ENCODE measurements around the gene ITGA11. TPM values are rescaled to one million over a fixed set of nuclear protein-coding genes. Genes with fewer than 3 reads are reported as not detected.

The ITGA11 gene
- total RNA-seq, 2 experiments from 2014 or later = 0.02 TPM; not detected in 1

DNA sequence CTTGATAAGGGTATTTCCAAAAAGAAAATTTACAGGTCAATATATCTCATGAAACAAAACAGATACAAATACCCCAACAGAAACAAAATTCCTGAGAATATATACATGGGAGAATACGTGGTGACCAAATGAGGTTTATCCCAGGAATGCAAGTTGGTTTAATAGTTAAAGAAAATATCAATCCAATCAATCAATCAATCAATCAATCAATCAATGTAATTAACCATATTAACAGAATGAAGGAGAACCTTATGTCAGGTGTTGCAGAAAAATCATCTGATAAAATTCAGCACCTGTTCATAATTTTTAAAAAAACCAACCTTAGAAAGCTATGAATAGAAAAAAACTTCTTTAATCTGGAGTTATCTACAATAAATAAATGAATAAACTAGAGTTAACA, 35.9 kb downstream of the ITGA11 start:
- Mint-ChIP-seq H3K27ac (no peak overlapping the region), H3K4me1 (peaks cover 7% of the 10 kb centered on the region), H3K4me3 (no peak overlapping the region), H3K9me3 (ENCODE audit: low read depth) (no peaks in the 10 kb centered on the region), H3K36me3 (peaks cover 3% of the 10 kb centered on the region), H3K27me3 (peaks cover 45% of the 10 kb centered on the region)
- ATAC-seq = no peak
- DNase-seq = no peak
- CTCF ChIA-PET = interaction anchor here (2.9 kb wide), 1 partner anchor 90 kb away, joined by 8 read pairs; no protein-coding TSS in a partner anchor

GRCh38 chr15:68391121-68391520, 40.8 kb downstream of the ITGA11 start:
- CTCF ChIA-PET = interaction anchor here (0.8 to 3.0 kb wide), 5 partner anchors 8 to 131 kb away, joined by 3 to 14 read pairs (median 3); no protein-coding TSS in a partner anchor
- ATAC-seq = no peak
- Mint-ChIP-seq H3K4me3 (no peak overlapping the region), H3K27me3 (peaks cover 40% of the 10 kb centered on the region), H3K27ac (no peak overlapping the region), H3K4me1 (peaks cover 23% of the 10 kb centered on the region), H3K9me3 (ENCODE audit: low read depth) (no peaks in the 10 kb centered on the region), H3K36me3 (peaks cover 3% of the 10 kb centered on the region)
- peak; percentile 25 for DNase-seq

DNA sequence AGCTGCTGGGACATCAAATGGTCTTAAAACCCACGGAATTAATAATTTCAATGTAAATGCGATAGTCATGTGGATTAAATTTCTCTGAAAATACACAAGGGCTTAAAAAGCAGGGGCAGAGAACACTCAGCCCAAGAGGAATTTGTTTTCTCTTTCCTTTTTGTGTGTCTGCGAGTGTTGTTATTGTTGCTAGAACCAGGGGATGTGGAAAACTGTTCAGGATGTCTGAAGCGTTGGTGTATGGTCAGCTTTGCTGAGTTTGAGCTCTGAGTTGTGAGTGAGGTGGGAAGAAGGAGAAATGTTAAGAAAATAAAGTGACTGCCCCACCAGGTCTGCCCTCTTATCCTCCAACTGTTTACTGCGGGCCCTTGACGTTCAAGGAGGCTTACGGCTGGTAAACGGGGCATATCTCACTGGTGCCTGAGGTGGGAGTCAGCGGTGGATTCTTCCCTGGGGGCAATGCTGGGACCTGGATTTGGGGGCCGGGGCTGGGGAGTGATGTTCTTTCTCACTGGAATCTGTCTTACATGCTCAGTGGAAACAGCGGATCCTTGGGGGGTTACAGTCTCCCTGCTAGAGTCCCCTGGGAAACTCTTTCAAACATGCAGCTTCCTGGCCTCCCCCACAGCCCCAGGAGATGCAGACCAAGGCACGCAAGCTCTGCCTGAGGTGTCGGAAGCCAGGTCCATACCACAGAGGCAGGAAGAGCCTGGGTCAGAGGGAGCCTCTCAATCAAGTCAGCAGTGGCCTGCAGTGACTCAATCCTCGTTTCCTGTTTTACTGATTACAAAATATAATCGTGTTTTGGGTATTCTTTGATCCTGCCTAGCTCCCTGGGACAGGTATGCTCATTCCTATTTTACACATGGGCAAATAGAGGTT, 41.8 kb downstream of the ITGA11 start:
- ATAC-seq (peak; percentile 99), DNase-seq (peak; percentile 85)
- peaks cover 34% of the 10 kb centered on the region for H3K27me3 Mint-ChIP-seq
- no peaks in the 10 kb centered on the region for H3K9me3 Mint-ChIP-seq (ENCODE audit: low read depth)
- CTCF ChIA-PET = interaction anchor here (0.8 to 3.0 kb wide), 5 partner anchors 9 to 130 kb away, joined by 3 to 14 read pairs (median 3); no protein-coding TSS in a partner anchor
- H3K27ac Mint-ChIP-seq = peak overlapping the region; percentile 38
- peaks cover 3% of the 10 kb centered on the region for H3K36me3 Mint-ChIP-seq
- no peak overlapping the region for H3K4me3 Mint-ChIP-seq
- H3K4me1 Mint-ChIP-seq = peaks cover 23% of the 10 kb centered on the region

DNA sequence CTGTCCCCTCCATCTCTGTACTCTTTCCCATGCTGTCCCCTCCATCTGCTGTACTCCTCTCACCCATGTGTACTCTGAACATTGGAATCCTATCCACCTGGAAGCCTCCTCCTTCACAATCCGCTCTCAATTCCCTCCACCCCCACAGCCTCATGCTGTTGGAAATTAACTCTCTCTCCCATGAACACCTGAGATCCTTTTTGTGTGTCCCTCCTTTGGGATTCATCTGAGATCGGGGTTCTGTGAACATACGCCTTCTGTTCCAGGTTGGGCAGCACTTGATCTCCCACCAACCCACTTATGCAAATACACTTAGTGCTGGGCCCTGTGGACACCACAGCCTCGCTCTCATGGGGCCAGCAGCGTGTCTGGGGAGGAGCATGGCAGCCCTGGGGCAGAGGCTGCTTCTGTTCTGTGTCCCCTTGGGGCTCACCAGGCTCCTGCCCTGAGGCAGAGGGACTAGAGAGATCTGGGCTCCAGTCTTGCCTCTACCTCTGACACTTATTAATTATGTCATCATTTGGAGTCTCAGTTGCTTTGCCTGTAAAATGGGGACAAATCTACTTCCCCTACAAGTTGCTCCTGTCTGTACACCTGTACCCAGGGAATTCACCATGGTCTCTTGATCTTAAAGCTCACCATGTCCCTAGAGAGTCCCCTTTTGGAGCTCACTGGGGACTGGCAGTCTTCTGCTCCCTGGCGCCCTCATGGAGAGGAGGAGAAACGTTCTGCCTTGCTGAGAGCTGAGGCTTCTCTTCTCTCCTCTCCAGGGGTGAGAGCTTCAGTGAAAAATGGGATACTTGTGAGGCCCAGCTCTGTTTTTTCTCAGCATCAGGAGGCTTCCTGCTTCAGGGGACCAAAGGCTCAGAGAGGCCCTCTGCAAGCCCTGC, 42.7 kb downstream of the ITGA11 start:
- Mint-ChIP-seq H3K36me3 (peaks cover 3% of the 10 kb centered on the region), H3K9me3 (ENCODE audit: low read depth) (no peaks in the 10 kb centered on the region), H3K4me3 (no peak overlapping the region), H3K27me3 (peaks cover 30% of the 10 kb centered on the region), H3K4me1 (peaks cover 23% of the 10 kb centered on the region), H3K27ac (no peak overlapping the region)
- ATAC-seq (no peak), DNase-seq (peak; percentile 33)
- CTCF ChIA-PET = interaction anchor here (3.0 kb wide), 1 partner anchor 83 kb away, joined by 14 read pairs; no protein-coding TSS in a partner anchor

GRCh38 chr15:68387381-68388143, 44.4 kb downstream of the ITGA11 start:
- Mint-ChIP-seq H3K27ac (no peak overlapping the region), H3K27me3 (peaks cover 14% of the 10 kb centered on the region), H3K36me3 (peaks cover 3% of the 10 kb centered on the region), H3K4me1 (peaks cover 23% of the 10 kb centered on the region), H3K9me3 (ENCODE audit: low read depth) (no peaks in the 10 kb centered on the region), H3K4me3 (no peak overlapping the region)
- peak; percentile 31 for DNase-seq
- CTCF ChIA-PET = interaction anchor here (1.5 kb wide), 1 partner anchor 81 kb away, joined by 6 read pairs; no protein-coding TSS in a partner anchor
- ATAC-seq = no peak

DNA sequence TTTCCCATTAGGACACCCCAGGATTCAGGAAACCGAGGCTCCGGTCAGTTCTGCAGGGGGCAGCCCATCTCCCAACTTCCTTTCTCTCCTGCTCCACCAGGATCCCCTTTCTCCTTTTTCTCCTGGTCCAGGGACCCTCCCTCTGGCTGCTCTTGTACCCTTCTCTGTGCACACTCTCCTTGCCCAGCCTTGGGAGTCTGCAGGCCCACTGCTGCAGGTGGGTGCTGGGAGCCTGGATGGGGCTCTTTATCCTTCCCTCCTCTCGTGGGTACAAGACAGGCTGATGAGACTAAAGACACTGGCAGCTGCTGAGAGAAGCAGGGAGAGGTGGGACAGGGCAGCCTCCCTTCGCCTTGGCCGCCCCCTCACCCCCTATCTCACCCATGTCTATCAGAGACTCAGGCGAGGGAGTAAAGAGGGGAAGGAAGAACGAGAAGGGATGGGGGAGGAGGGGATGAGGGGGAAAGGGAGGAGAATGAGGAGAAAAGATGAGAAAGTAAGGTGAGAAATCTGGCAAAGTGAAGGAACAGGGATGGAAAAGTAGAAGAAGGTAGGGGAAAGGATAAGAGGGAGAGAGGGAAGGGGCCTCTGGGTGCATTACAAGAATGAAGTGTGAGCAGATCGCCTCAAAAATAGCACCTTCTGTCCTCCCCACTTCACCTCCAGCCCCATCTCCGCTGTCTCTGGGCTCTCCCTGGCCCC, 45.2 kb downstream of the ITGA11 start:
- DNase-seq (peak; percentile 25), ATAC-seq (no peak)
- Mint-ChIP-seq H3K9me3 (ENCODE audit: low read depth) (no peaks in the 10 kb centered on the region), H3K27ac (no peak overlapping the region), H3K27me3 (peaks cover 8% of the 10 kb centered on the region), H3K4me1 (peaks cover 20% of the 10 kb centered on the region), H3K36me3 (no peaks in the 10 kb centered on the region), H3K4me3 (no peak overlapping the region)
- CTCF ChIA-PET = interaction anchor here (1.5 to 5.8 kb wide), 2 partner anchors 80 kb away, joined by 6 to 48 read pairs; no protein-coding TSS in a partner anchor

GRCh38 chr15:68385671-68386586, 46.0 kb downstream of the ITGA11 start:
- H3K27ac Mint-ChIP-seq = no peak overlapping the region
- ATAC-seq (no peak), DNase-seq (peak; percentile 33)
- H3K4me1 Mint-ChIP-seq = peaks cover 15% of the 10 kb centered on the region
- H3K9me3 Mint-ChIP-seq (ENCODE audit: low read depth) = no peaks in the 10 kb centered on the region
- no peaks in the 10 kb centered on the region for H3K36me3 Mint-ChIP-seq
- CTCF ChIA-PET = interaction anchor here (1.0 to 5.8 kb wide), 2 partner anchors 79 to 133 kb away, joined by 3 to 48 read pairs; no protein-coding TSS in a partner anchor
- H3K27me3 Mint-ChIP-seq = peaks cover 6% of the 10 kb centered on the region
- no peak overlapping the region for H3K4me3 Mint-ChIP-seq

- Mint-ChIP-seq H3K36me3 (no peaks in the 10 kb centered on the region), H3K27me3 (peaks cover 6% of the 10 kb centered on the region), H3K9me3 (ENCODE audit: low read depth) (no peaks in the 10 kb centered on the region), H3K4me3 (no peak overlapping the region), H3K4me1 (peaks cover 8% of the 10 kb centered on the region), H3K27ac (no peak overlapping the region)
- CTCF ChIA-PET = interaction anchor here (1.0 to 5.8 kb wide), 2 partner anchors 78 to 132 kb away, joined by 3 to 48 read pairs; no protein-coding TSS in a partner anchor
- DNase-seq = no peak
- no peak for ATAC-seq
These were observed 46.8 kb downstream of the ITGA11 start for GRCh38 chr15:68385240-68385561.

GRCh38 chr15:68384451-68385239, 47.3 kb downstream of the ITGA11 start:
- CTCF ChIA-PET = interaction anchor here (1.0 to 5.8 kb wide), 5 partner anchors 11 to 132 kb away, joined by 3 to 48 read pairs (median 7); no protein-coding TSS in a partner anchor
- no peak overlapping the region for H3K27ac Mint-ChIP-seq
- ATAC-seq = no peak

GRCh38 chr15:68383161-68384074, 48.5 kb downstream of the ITGA11 start:
- H3K27me3 Mint-ChIP-seq = peaks cover 6% of the 10 kb centered on the region
- H3K4me1 Mint-ChIP-seq = peaks cover 13% of the 10 kb centered on the region
- CTCF ChIA-PET = interaction anchor here (0.9 to 5.8 kb wide), 6 partner anchors 10 to 131 kb away, joined by 3 to 48 read pairs (median 6); no protein-coding TSS in a partner anchor
- H3K9me3 Mint-ChIP-seq (ENCODE audit: low read depth) = no peaks in the 10 kb centered on the region
- no peak overlapping the region for H3K4me3 Mint-ChIP-seq
- ATAC-seq (peak; percentile 75), DNase-seq (peak; percentile 61)
- no peaks in the 10 kb centered on the region for H3K36me3 Mint-ChIP-seq
- H3K27ac Mint-ChIP-seq = no peak overlapping the region

More at GRCh38 chr15:68384451-68385239, 47.3 kb downstream of the ITGA11 start:
- Mint-ChIP-seq H3K9me3 (ENCODE audit: low read depth) (no peaks in the 10 kb centered on the region), H3K4me3 (no peak overlapping the region), H3K36me3 (no peaks in the 10 kb centered on the region), H3K27me3 (peaks cover 6% of the 10 kb centered on the region), H3K4me1 (peaks cover 8% of the 10 kb centered on the region)
- peak; percentile 26 for DNase-seq
